HUES64 (cell line): ENCODE data around the gene NR1D2.

Experiments used
- H3K27ac ChIP-seq: 2 replicates; pipeline ENCODE4 v1.7.0; 2013; ENCODE audit warnings: low read depth, low read length, inconsistent platforms
- H3K27me3 ChIP-seq: 2 replicates; pipeline ENCODE4 v1.6.1; 2013; ENCODE audit warnings: mild to moderate bottlenecking, low read length; ENCODE audit not compliant: insufficient read depth
- H3K36me3 ChIP-seq: 2 replicates; pipeline ENCODE4 v1.6.1; 2013; ENCODE audit warnings: mild to moderate bottlenecking, low read length; ENCODE audit not compliant: insufficient read depth
- H3K4me1 ChIP-seq: 2 replicates; pipeline ENCODE4 v1.6.1; 2013; ENCODE audit warnings: mild to moderate bottlenecking, low read length, moderate library complexity; ENCODE audit not compliant: insufficient read depth
- H3K4me3 ChIP-seq: 2 replicates; pipeline ENCODE4 v1.5.1; 2013; ENCODE audit warnings: mild to moderate bottlenecking, low read length, moderate library complexity
- H3K9ac ChIP-seq: 2 replicates; pipeline ENCODE4 v1.6.1; 2013; ENCODE audit warnings: mild to moderate bottlenecking, low read depth, low read length
- H3K9me3 ChIP-seq: 2 replicates; pipeline ENCODE4 v1.6.1; 2013; ENCODE audit warnings: low read depth, low read length; ENCODE audit not compliant: insufficient read depth
- WGBS: fragments of 150-250, 120-280 bp; methylation state at CpG from one replicate; pipeline ENCODE4 v1.1.7; 2013; ENCODE audit warnings: missing lambda C conversion rate; 5-methylcytosine and 5-hydroxymethylcytosine counted together

The NR1D2 gene

GRCh38 chr3:23966328-23966727 is 21.2 kb downstream of the NR1D2 start:
- Histone ChIP-seq H3K4me1 (peaks cover 3% of the 10 kb centered on the region; the same call in 1 of the 2 replicates), H3K9me3 (no peaks in the 10 kb centered on the region), H3K27ac (no peak overlapping the region), H3K9ac (no peak overlapping the region), H3K27me3 (no peaks in the 10 kb centered on the region), H3K4me3 (no peak overlapping the region), H3K36me3 (peaks cover 72% of the 10 kb centered on the region)
- 88% methylated on average over 1 of the region's 1 CpG for WGBS

GRCh38 chr3:23968463-23969184 is 23.5 kb downstream of the NR1D2 start:
- Histone ChIP-seq H3K27me3 (no peaks in the 10 kb centered on the region), H3K27ac (no peak overlapping the region), H3K9ac (no peak overlapping the region), H3K9me3 (no peaks in the 10 kb centered on the region), H3K36me3 (peaks cover 68% of the 10 kb centered on the region), H3K4me1 (no peaks in the 10 kb centered on the region), H3K4me3 (no peak overlapping the region)
- 94% methylated on average over 5 of the region's 5 CpGs for WGBS

- H3K36me3 ChIP-seq, result peaks cover 73% of the 10 kb centered on the region
- no peaks in the 10 kb centered on the region for H3K27me3 ChIP-seq
- no peaks in the 10 kb centered on the region for H3K9me3 ChIP-seq
- H3K4me1 ChIP-seq, result no peaks in the 10 kb centered on the region
- WGBS, result 85% methylated on average over 3 of the region's 4 CpGs
- no peak overlapping the region for H3K9ac ChIP-seq
- H3K27ac ChIP-seq, result no peak overlapping the region
- no peak overlapping the region for H3K4me3 ChIP-seq
Observed at GRCh38 chr3:23969393-23969792, 24.3 kb downstream of the NR1D2 start.

GRCh38 chr3:23971684-23972083 is 26.6 kb downstream of the NR1D2 start:
- Histone ChIP-seq H3K9ac (no peak overlapping the region), H3K27ac (no peak overlapping the region), H3K9me3 (no peaks in the 10 kb centered on the region)

GRCh38 chr3:23976555-23976954 is 31.5 kb downstream of the NR1D2 start:
- whole genome bisulfite sequencing, result 68% methylated on average over 4 of the region's 4 CpGs
- H3K36me3 ChIP-seq, result peaks cover 70% of the 10 kb centered on the region
- no peaks in the 10 kb centered on the region for H3K27me3 ChIP-seq
- H3K4me3 ChIP-seq, result no peak overlapping the region
- H3K4me1 ChIP-seq, result no peaks in the 10 kb centered on the region
- peaks cover 4% of the 10 kb centered on the region for H3K9me3 ChIP-seq
- H3K9ac ChIP-seq, result no peak overlapping the region
- H3K27ac ChIP-seq, result no peak overlapping the region

More at GRCh38 chr3:23971684-23972083, 26.6 kb downstream of the NR1D2 start:
- peaks cover 63% of the 10 kb centered on the region for H3K36me3 ChIP-seq
- no peaks in the 10 kb centered on the region for H3K4me1 ChIP-seq
- no CpG with 5 or more reads among the region's 1 CpG for WGBS
- no peak overlapping the region for H3K4me3 ChIP-seq
- no peaks in the 10 kb centered on the region for H3K27me3 ChIP-seq

GRCh38 chr3:23979569-23979968 is 34.5 kb downstream of the NR1D2 start:
- H3K27me3 ChIP-seq, result no peaks in the 10 kb centered on the region
- H3K36me3 ChIP-seq, result peaks cover 47% of the 10 kb centered on the region
- no peak overlapping the region for H3K4me3 ChIP-seq
- peaks cover 8% of the 10 kb centered on the region for H3K9me3 ChIP-seq
- no peak overlapping the region for H3K27ac ChIP-seq
- no peaks in the 10 kb centered on the region for H3K4me1 ChIP-seq
- no peak overlapping the region for H3K9ac ChIP-seq

- WGBS, result 96% methylated on average over 7 of the region's 7 CpGs
- Histone ChIP-seq H3K9ac (no peak overlapping the region), H3K27ac (no peak overlapping the region), H3K4me1 (no peaks in the 10 kb centered on the region), H3K36me3 (peaks cover 40% of the 10 kb centered on the region), H3K4me3 (no peak overlapping the region), H3K27me3 (no peaks in the 10 kb centered on the region), H3K9me3 (peaks cover 8% of the 10 kb centered on the region)
Observed at GRCh38 chr3:23981136-23981535, 36.0 kb downstream of the NR1D2 start.

GRCh38 chr3:23981955-23982354 is 36.9 kb downstream of the NR1D2 start:
- no peak overlapping the region for H3K27ac ChIP-seq
- no peak overlapping the region for H3K9ac ChIP-seq
- H3K36me3 ChIP-seq, result peaks cover 32% of the 10 kb centered on the region
- no peaks in the 10 kb centered on the region for H3K27me3 ChIP-seq
- H3K4me3 ChIP-seq, result no peak overlapping the region
- H3K9me3 ChIP-seq, result peaks cover 8% of the 10 kb centered on the region
- no peaks in the 10 kb centered on the region for H3K4me1 ChIP-seq
- WGBS, result 86% methylated on average over 5 of the region's 5 CpGs

GRCh38 chr3:23984934-23985333 is 39.8 kb downstream of the NR1D2 start:
- no peak overlapping the region for H3K4me3 ChIP-seq
- 96% methylated on average over 3 of the region's 3 CpGs for WGBS
- no peaks in the 10 kb centered on the region for H3K4me1 ChIP-seq
- H3K27ac ChIP-seq, result no peak overlapping the region
- peaks cover 8% of the 10 kb centered on the region for H3K9me3 ChIP-seq
- no peaks in the 10 kb centered on the region for H3K27me3 ChIP-seq
- no peak overlapping the region for H3K9ac ChIP-seq
- peaks cover 8% of the 10 kb centered on the region; the same call in 1 of the 2 replicates for H3K36me3 ChIP-seq

GRCh38 chr3:23985747-23986544 is 40.9 kb downstream of the NR1D2 start:
- H3K27ac ChIP-seq, result no peak overlapping the region
- no peak overlapping the region for H3K4me3 ChIP-seq
- WGBS, result 77% methylated on average over 1 of the region's 1 CpG

GRCh38 chr3:23987356-23987755 is 42.3 kb downstream of the NR1D2 start:
- H3K9ac ChIP-seq, result no peak overlapping the region
- no peaks in the 10 kb centered on the region for H3K9me3 ChIP-seq
- H3K27me3 ChIP-seq, result no peaks in the 10 kb centered on the region
- H3K4me1 ChIP-seq, result 0 out of 2 replicates have a peak, but pooled peaks cover 10% of the 10 kb centered on the region
- no peaks in the 10 kb centered on the region for H3K36me3 ChIP-seq
- H3K27ac ChIP-seq, result no peak overlapping the region
- no peak overlapping the region for H3K4me3 ChIP-seq
- 96% methylated on average over 7 of the region's 8 CpGs for WGBS

More at GRCh38 chr3:23985747-23986544, 40.9 kb downstream of the NR1D2 start:
- H3K9ac ChIP-seq, result no peak overlapping the region
- peaks cover 8% of the 10 kb centered on the region for H3K9me3 ChIP-seq
- H3K4me1 ChIP-seq, result no peaks in the 10 kb centered on the region
- peaks cover 4% of the 10 kb centered on the region; the same call in 1 of the 2 replicates for H3K36me3 ChIP-seq
- H3K27me3 ChIP-seq, result no peaks in the 10 kb centered on the region
